Stimulated activated CD4-positive, alpha-beta T cell treated with anti-CD3 and anti-CD28 coated beads, Interleukin-2, amount 100 ng/mL, for 4 hours (primary cell): ENCODE measurements around the gene DNAH1.

ENCODE experiments used
- DNase-seq: peaks from one replicate; pipeline ENCODE4 v3.0.0-alpha.2; 2020; ENCODE audit warnings: low read depth

DNAH1 gene

GRCh38 chr3:52435246-52436101, 119.4 kb downstream of the DNAH1 start:
- DNase-seq = no peak

GRCh38 chr3:52436500-52437149, 120.5 kb downstream of the DNAH1 start:
- no peak for DNase-seq

- DNase-seq = no peak
Observed at GRCh38 chr3:52437326-52438103, 121.4 kb downstream of the DNAH1 start.

- no peak for DNase-seq
Observed at GRCh38 chr3:52438104-52438376, 121.9 kb downstream of the DNAH1 start.

GRCh38 chr3:52438579-52439425, 122.7 kb downstream of the DNAH1 start:
- DNase-seq = no peak

GRCh38 chr3:52439426-52440248, 123.5 kb downstream of the DNAH1 start:
- DNase-seq = no peak

- no peak for DNase-seq
Observed at GRCh38 chr3:52440249-52440551, 124.1 kb downstream of the DNAH1 start.

GRCh38 chr3:52440671-52441070, 124.6 kb downstream of the DNAH1 start:
- DNase-seq = no peak

- DNase-seq = no peak
Observed at GRCh38 chr3:52441091-52441771, 125.1 kb downstream of the DNAH1 start.

- no peak for DNase-seq
Observed at GRCh38 chr3:52441772-52442332, 125.7 kb downstream of the DNAH1 start.

- no peak for DNase-seq
Observed at GRCh38 chr3:52442409-52443267, 126.5 kb downstream of the DNAH1 start.

GRCh38 chr3:52443268-52443610, 127.1 kb downstream of the DNAH1 start:
- DNase-seq = no peak

GRCh38 chr3:52443791-52444687, 127.9 kb downstream of the DNAH1 start:
- DNase-seq = no peak

- peak; percentile 32 for DNase-seq
Observed at GRCh38 chr3:52444860-52445793, 129.0 kb downstream of the DNAH1 start, which contains the start of gene SEMA3G. Gene SEMA3G, minus strand, starts transcription at chr3:52445103. Its CDS starts 76 bp downstream, at chr3:52445027.

- DNase-seq = no peak
Observed at GRCh38 chr3:52446042-52446441, 129.9 kb downstream of the DNAH1 start.

GRCh38 chr3:52446631-52447511, 130.8 kb downstream of the DNAH1 start:
- DNase-seq = peak; percentile 45
